Measurements from ENCODE around the gene C1QTNF12. TPM values are rescaled to one million over a fixed set of nuclear protein-coding genes. Genes with fewer than 3 reads are reported as not detected.

The C1QTNF12 gene
- total and polyA plus RNA-seq, 2 experiments from 2014 or later = 2.1 to 3.1 TPM

- WGBS, 2 experiments (ENCODE audit: low coverage in 1 of 2, low lambda C conversion rate in 2 of 2, missing lambda C conversion rate in 2 of 2) = 31 to 40% methylated on average over 23 to 26 of the region's 28 CpGs
- no peak overlapping the region for H3K4me2 ChIP-seq (ENCODE audit: unreplicated experiment)
- no peaks in the 10 kb centered on the region for H3K79me2 ChIP-seq (ENCODE audit: insufficient read depth)
- H3K4me3 ChIP-seq = no peak overlapping the region
- no peak overlapping the region for H2AFZ ChIP-seq
- no peaks in the 10 kb centered on the region for H4K20me1 ChIP-seq (ENCODE audit: insufficient read depth)
- no peaks in the 10 kb centered on the region for H3F3A ChIP-seq (ENCODE audit: insufficient read depth)
- H3K9me3 ChIP-seq (ENCODE audit: low read depth) = no peaks in the 10 kb centered on the region
- no peaks in the 10 kb centered on the region for H3K27me3 ChIP-seq (replicated peaks; ENCODE audit: insufficient read depth)
- peak; percentile 31 for DNase-seq
- H3K9ac ChIP-seq = no peak overlapping the region
- no peak for TF ChIP-seq EZH2 (IDR thresholded peaks at IDR 0.05; ENCODE audit: insufficient read depth, poor library complexity, severe bottlenecking)
- TF ChIP-seq EZH2phosphoT487 (IDR thresholded peaks at IDR 0.05; ENCODE audit: insufficient read depth, low read depth) = no peak
- no peaks in the 10 kb centered on the region for H3K9me2 ChIP-seq (ENCODE audit: insufficient read depth)
- no peaks in the 10 kb centered on the region for H3K36me3 ChIP-seq (ENCODE audit: low read depth)
- H3K4me1 ChIP-seq (ENCODE audit: insufficient read depth) = no peaks in the 10 kb centered on the region
- H3K27ac ChIP-seq = no peak overlapping the region
- in situ Hi-C loops (cut with MboI) = no loop called here
Measured at GRCh38 chr1:1291023-1291528, 44.6 kb upstream of the C1QTNF12 start.

- peak; percentile 78 for DNase-seq
- no peaks in the 10 kb centered on the region for H3K4me1 ChIP-seq (ENCODE audit: insufficient read depth)
- no peaks in the 10 kb centered on the region for H3K79me2 ChIP-seq (ENCODE audit: insufficient read depth)
- in situ Hi-C loops (cut with MboI) = no loop called here
- 45 to 47% methylated on average over 13 to 15 of the region's 15 CpGs for WGBS, 2 experiments (ENCODE audit: low coverage in 1 of 2, low lambda C conversion rate in 2 of 2, missing lambda C conversion rate in 2 of 2)
- no peak overlapping the region for H3K9ac ChIP-seq
- H3K27me3 ChIP-seq (replicated peaks; ENCODE audit: insufficient read depth) = no peaks in the 10 kb centered on the region
- no peak overlapping the region for H3K27ac ChIP-seq
- no peak overlapping the region for H3K4me2 ChIP-seq (ENCODE audit: unreplicated experiment)
- no peaks in the 10 kb centered on the region for H4K20me1 ChIP-seq (ENCODE audit: insufficient read depth)
- no peaks in the 10 kb centered on the region for H3K9me3 ChIP-seq (ENCODE audit: low read depth)
- no peak overlapping the region for H2AFZ ChIP-seq
- H3K36me3 ChIP-seq (ENCODE audit: low read depth) = no peaks in the 10 kb centered on the region
- TF ChIP-seq EZH2 (IDR thresholded peaks at IDR 0.05; ENCODE audit: insufficient read depth, poor library complexity, severe bottlenecking) = no peak
- TF ChIP-seq EZH2phosphoT487 (IDR thresholded peaks at IDR 0.05; ENCODE audit: insufficient read depth, low read depth) = no peak
- no peak overlapping the region for H3K4me3 ChIP-seq
- H3F3A ChIP-seq (ENCODE audit: insufficient read depth) = no peaks in the 10 kb centered on the region
- no peaks in the 10 kb centered on the region for H3K9me2 ChIP-seq (ENCODE audit: insufficient read depth)
Measured at GRCh38 chr1:1290238-1290731, 43.8 kb upstream of the C1QTNF12 start.

GRCh38 chr1:1287288-1288110 lies 41.0 kb upstream of the C1QTNF12 start:
- in situ Hi-C loops (cut with MboI) = no loop called here

GRCh38 chr1:1286313-1287261 lies 40.1 kb upstream of the C1QTNF12 start:
- Histone ChIP-seq H3K79me2 (ENCODE audit: insufficient read depth) (no peaks in the 10 kb centered on the region), H3K4me2 (ENCODE audit: unreplicated experiment) (no peak overlapping the region), H3K4me1 (ENCODE audit: insufficient read depth) (no peaks in the 10 kb centered on the region), H3F3A (ENCODE audit: insufficient read depth) (no peaks in the 10 kb centered on the region), H2AFZ (no peak overlapping the region), H3K36me3 (ENCODE audit: low read depth) (no peaks in the 10 kb centered on the region), H3K27ac (no peak overlapping the region), H4K20me1 (ENCODE audit: insufficient read depth) (no peaks in the 10 kb centered on the region), H3K27me3 (replicated peaks; ENCODE audit: insufficient read depth) (no peaks in the 10 kb centered on the region), H3K4me3 (no peak overlapping the region), H3K9me2 (ENCODE audit: insufficient read depth) (no peaks in the 10 kb centered on the region), H3K9ac (no peak overlapping the region), H3K9me3 (ENCODE audit: low read depth) (no peaks in the 10 kb centered on the region)
- 35 to 42% methylated on average over 39 to 50 of the region's 50 CpGs for WGBS, 2 experiments (ENCODE audit: low coverage in 1 of 2, low lambda C conversion rate in 2 of 2, missing lambda C conversion rate in 2 of 2)
- no peak for TF ChIP-seq EZH2 (IDR thresholded peaks at IDR 0.05; ENCODE audit: insufficient read depth, poor library complexity, severe bottlenecking)
- no peak for TF ChIP-seq EZH2phosphoT487 (IDR thresholded peaks at IDR 0.05; ENCODE audit: insufficient read depth, low read depth)
- in situ Hi-C loops (cut with MboI) = no loop called here
- no peak for DNase-seq

More at GRCh38 chr1:1287288-1288110, 41.0 kb upstream of the C1QTNF12 start:
- no peak overlapping the region for H3K27ac ChIP-seq
- no peaks in the 10 kb centered on the region for H3K4me1 ChIP-seq (ENCODE audit: insufficient read depth)
- no peaks in the 10 kb centered on the region for H3K9me2 ChIP-seq (ENCODE audit: insufficient read depth)
- no peak overlapping the region for H2AFZ ChIP-seq
- no peaks in the 10 kb centered on the region for H4K20me1 ChIP-seq (ENCODE audit: insufficient read depth)
- H3K4me3 ChIP-seq = no peak overlapping the region
- no peak overlapping the region for H3K9ac ChIP-seq
- no peaks in the 10 kb centered on the region for H3K79me2 ChIP-seq (ENCODE audit: insufficient read depth)
- 88 to 90% methylated on average over 38 to 39 of the region's 46 CpGs for WGBS, 2 experiments (ENCODE audit: low coverage in 1 of 2, low lambda C conversion rate in 2 of 2, missing lambda C conversion rate in 2 of 2)
- TF ChIP-seq EZH2 (IDR thresholded peaks at IDR 0.05; ENCODE audit: insufficient read depth, poor library complexity, severe bottlenecking) (no peak), EZH2phosphoT487 (IDR thresholded peaks at IDR 0.05; ENCODE audit: insufficient read depth, low read depth) (no peak)
- DNase-seq = no peak
- H3K4me2 ChIP-seq (ENCODE audit: unreplicated experiment) = no peak overlapping the region
- H3K9me3 ChIP-seq (ENCODE audit: low read depth) = no peaks in the 10 kb centered on the region
- H3F3A ChIP-seq (ENCODE audit: insufficient read depth) = no peaks in the 10 kb centered on the region
- no peaks in the 10 kb centered on the region for H3K27me3 ChIP-seq (replicated peaks; ENCODE audit: insufficient read depth)
- no peaks in the 10 kb centered on the region for H3K36me3 ChIP-seq (ENCODE audit: low read depth)

All from GM23248 (cell line).